Astrocyte of the spinal cord (primary cell): ENCODE data around the gene MT1F.

Experiments used
- DNase-seq: peaks from one replicate; pipeline ENCODE4 v3.0.0; 2011; ENCODE audit warnings: low read depth, low spot score
- H3K4me3 ChIP-seq: 2 replicates; pipeline ENCODE4 v1.5.1; 2011; ENCODE audit warnings: low read depth, mild to moderate bottlenecking, low read length, moderate library complexity
- in situ Hi-C: cut with HindIII; loops from 2 replicates; pipeline ENCODE4 v1.10.0; 2017; ENCODE audit warnings: low sequenced_read_pairs
- TF ChIP-seq, protein P1 (sequence below): IDR thresholded peaks from 2 replicates; pipeline ENCODE4 v1.5.1; 2012; ENCODE audit warnings: low read depth, mild to moderate bottlenecking, low read length, inconsistent platforms

MT1F gene

DNA sequence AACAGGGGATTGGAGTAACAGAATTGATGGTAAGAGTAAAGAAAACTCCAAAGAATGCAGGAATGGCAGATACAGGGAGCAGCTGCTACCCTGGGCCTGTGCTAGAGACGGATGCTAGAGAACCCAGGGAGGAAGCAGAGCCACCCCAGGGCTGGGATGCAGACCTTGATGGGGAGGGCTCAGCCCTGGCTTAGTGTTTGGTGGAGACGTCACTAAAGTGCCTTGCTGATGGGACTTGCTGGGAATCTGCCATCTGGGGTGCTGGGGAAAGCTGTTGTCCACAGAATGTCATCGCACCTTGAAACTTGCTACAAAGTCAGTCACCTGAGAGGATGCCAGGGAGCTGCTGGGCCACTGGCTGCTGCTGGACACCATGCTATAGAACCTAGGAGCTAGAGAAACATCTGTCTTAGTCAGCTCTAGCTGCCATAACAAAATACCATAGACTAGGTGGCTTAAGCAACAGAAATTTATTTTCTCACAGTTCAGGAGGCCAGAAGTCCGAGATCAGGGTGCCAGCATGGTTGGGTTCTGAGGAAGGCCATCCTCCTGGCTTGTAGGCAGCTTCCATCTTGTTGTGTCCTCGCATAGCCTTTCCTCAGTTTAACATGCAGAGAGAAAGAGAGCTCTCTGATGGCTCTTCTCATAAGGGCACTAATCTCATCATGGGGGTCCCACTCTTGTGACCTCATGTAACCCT lies 39.8 kb downstream of the MT1F start:
- no peak overlapping the region for H3K4me3 ChIP-seq
- no peak for DNase-seq
- TF ChIP-seq, protein P1, sequence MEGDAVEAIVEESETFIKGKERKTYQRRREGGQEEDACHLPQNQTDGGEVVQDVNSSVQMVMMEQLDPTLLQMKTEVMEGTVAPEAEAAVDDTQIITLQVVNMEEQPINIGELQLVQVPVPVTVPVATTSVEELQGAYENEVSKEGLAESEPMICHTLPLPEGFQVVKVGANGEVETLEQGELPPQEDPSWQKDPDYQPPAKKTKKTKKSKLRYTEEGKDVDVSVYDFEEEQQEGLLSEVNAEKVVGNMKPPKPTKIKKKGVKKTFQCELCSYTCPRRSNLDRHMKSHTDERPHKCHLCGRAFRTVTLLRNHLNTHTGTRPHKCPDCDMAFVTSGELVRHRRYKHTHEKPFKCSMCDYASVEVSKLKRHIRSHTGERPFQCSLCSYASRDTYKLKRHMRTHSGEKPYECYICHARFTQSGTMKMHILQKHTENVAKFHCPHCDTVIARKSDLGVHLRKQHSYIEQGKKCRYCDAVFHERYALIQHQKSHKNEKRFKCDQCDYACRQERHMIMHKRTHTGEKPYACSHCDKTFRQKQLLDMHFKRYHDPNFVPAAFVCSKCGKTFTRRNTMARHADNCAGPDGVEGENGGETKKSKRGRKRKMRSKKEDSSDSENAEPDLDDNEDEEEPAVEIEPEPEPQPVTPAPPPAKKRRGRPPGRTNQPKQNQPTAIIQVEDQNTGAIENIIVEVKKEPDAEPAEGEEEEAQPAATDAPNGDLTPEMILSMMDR, result no peak
- in situ Hi-C loops, result no loop called here

DNA sequence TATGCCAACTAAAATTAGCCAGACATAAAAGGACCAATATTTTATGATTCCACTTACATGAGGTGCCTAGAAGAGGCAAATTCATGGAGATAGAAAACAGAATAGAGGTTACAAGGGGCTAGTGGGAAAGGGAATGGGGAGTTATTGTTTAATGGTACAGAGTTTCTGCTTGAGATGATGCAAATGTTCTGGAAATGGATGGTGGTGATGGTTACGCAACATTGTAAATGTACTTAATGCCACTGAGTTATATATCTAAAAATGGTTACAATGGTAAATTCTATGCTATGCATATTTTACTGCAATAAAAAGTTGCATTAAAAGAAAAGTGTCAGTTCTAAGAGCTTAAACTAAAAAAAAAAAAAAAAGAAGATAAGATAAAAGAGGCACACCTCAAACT lies 42.4 kb downstream of the MT1F start:
- TF ChIP-seq, protein P1, result no peak
- no peak overlapping the region for H3K4me3 ChIP-seq
- DNase-seq, result no peak
- in situ Hi-C loops, result no loop called here

DNA sequence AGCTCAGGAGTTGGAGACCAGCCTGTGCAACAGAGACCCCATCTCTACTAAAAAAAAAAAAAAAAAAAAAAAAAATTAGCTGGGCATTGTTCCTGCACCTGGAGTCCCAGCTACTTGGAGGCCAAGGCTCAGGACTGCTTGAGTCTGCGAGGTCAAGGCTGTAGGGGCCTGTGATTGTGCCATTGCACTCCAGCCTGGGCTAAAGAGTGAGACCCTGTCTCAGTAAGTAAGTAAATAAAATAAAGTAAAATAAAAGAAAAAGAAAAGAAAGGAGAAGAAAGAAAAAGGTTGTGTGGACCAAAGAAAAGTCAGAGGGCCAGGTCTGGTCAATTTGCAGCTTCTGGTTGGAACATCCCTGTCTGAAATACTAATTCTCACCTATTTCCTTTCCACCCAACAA lies 42.9 kb downstream of the MT1F start:
- in situ Hi-C loops, result no loop called here
- DNase-seq, result no peak
- H3K4me3 ChIP-seq, result no peak overlapping the region
- TF ChIP-seq, protein P1, result no peak

DNA sequence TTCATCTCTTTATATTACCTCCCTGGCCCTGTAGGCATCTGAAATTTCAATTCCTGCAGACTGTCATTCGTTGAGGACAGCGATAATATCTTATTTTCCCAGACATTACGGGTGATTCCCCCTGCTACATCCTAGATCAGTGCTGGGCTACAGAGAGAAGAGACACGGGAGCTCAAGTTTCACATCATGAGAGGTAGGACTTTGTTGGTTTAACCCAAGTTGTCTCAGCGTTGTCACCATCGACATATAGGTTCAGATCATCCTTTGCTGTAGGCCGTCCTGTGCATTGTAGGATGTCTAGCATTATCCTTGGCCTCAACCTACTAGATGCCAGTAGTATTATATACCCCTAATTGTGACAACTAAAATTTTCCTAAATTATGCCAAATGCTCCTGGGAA lies 43.8 kb downstream of the MT1F start:
- in situ Hi-C loops, result no loop called here

DNA sequence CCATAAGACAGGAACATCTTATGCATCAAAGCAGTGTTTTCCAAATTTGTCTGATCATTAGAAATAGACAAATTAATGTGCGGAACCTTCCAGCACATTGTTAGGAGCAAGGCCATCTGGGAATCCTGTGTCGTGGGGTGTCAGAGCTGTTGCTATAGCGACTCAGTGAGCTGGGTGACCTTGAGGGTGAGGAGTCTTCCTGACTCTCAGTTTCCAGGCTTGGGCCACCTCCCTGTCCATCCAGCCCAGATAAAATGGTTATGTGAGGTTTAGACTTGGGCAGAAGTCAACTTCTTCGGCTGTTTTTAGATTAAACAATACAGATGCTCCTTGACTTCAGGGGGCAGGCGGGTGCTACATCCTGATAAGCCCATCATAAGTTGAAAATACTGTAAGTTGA lies 45.1 kb downstream of the MT1F start:
- DNase-seq, result no peak
- TF ChIP-seq, protein P1, result no peak
- no peak overlapping the region for H3K4me3 ChIP-seq
- in situ Hi-C loops, result no loop called here

More for the DNA sequence above, 43.8 kb downstream of the MT1F start:
- DNase-seq, result no peak
- TF ChIP-seq, protein P1, result no peak
- H3K4me3 ChIP-seq, result no peak overlapping the region
